HFFc6 (cell line): ENCODE data around the gene AKR7A3. TPM values are rescaled to one million over a fixed set of nuclear protein-coding genes. Genes with fewer than 3 reads are reported as not detected.

Experiments used
- DNase-seq: peaks from one replicate; pipeline ENCODE4 v3.0.0-alpha.2; 2018
- H3K27ac Mint-ChIP-seq: 2 replicates; pipeline ENCODE4 v1.8.0; 2020; ENCODE audit warnings: mild to moderate bottlenecking, mixed read lengths
- H3K27me3 Mint-ChIP-seq: 2 replicates; pipeline ENCODE4 v1.8.0; 2021; ENCODE audit warnings: mild to moderate bottlenecking, moderate library complexity, mixed read lengths; ENCODE audit not compliant: insufficient read depth
- H3K36me3 Mint-ChIP-seq: 2 replicates; pipeline ENCODE4 v1.8.0; 2021; ENCODE audit warnings: low read depth, mixed read lengths
- H3K4me1 Mint-ChIP-seq: 2 replicates; pipeline ENCODE4 v1.8.0; 2020; ENCODE audit warnings: low read depth, mixed read lengths
- H3K4me3 Mint-ChIP-seq: 2 replicates; pipeline ENCODE4 v1.8.0; 2020; ENCODE audit warnings: mild to moderate bottlenecking, moderate library complexity, mixed read lengths
- H3K9me3 Mint-ChIP-seq: 2 replicates; pipeline ENCODE4 v1.8.0; 2020; ENCODE audit warnings: mild to moderate bottlenecking, mixed read lengths
- total RNA-seq, 6 experiments: library from RNA; stranded (reverse); fragmentation: NEBNext Ultra II Directional; extraction: Animal tissue kit (Norgen Biotek cat#: 25700); gene quantifications; 2 replicates in 1 of 6; 3 replicates in 5 of 6; pipeline ENCODE4 v1.2.3, GENCODE V29; 2021
- TF ChIP-seq, protein P1 (sequence below): fragments of 200-600 bp; sonication (generic); IDR thresholded peaks from 2 replicates; pipeline ENCODE4 v1.5.0; 2021; ENCODE audit warnings: antibody characterized with exemption, mild to moderate bottlenecking

Gene AKR7A3
- total RNA-seq, 6 experiments from 2014 or later: 0.12 to 0.46 (median 0.27) TPM; not detected in 1

- peak overlapping the region; percentile 44 for H3K27ac Mint-ChIP-seq
- H3K4me1 Mint-ChIP-seq: peaks cover 57% of the 10 kb centered on the region
- DNase-seq: no peak
Measured at GRCh38 chr1:19312782-19313635, 24.4 kb upstream of the AKR7A3 start.

DNA sequence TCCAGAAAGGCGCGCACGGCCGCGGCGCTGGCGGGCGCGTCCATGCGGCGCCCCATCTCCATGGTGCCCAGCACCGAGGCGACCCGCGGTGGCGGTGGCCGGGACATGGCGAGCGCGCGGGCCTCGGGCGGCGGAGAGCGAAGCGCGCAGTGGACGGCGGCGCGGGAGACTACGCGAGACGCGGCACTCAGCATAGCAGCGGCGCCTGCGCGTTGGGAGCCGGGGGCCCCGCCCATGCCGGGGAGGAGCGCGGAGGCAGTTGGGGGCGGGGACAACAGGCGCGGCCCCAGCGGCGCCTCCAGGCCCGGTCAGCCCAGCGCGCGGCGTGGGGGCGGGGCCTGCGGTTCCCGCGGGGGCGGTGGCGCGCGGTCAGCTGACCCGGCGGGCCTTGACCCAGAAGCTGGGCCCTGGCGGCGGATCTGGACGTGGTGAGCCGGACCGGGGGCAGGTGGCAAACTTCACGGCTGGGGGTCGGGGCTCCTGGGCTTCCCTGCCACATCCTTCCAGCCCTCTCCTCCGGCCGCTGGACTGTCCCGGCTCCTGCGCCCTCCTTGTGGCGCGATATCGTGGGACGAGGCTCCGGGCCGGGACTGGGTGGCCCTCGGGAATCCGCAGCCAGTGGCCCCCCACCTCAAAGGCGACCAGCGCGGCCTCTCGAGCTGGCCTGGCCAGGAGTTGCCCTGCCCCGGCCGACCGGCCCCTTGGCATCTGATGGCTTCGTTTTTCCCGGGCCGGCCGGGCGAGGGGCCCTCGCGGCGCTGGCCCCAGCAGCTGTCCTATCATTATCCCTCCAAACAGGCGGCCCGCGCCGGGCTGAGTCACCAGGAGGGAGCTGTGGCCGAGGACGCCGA, 23.6 kb upstream of the AKR7A3 start, which contains the start of the genes AKR7A2 and SLC66A1:
TSS of gene AKR7A2 (minus strand) at position 214 of the 851 bp plus-strand sequence. CDS start at position 194, 20 bp downstream.
TSS of gene SLC66A1 (plus strand) at position 396 of the 851 bp plus-strand sequence. CDS start 5,352 bp downstream, outside the sequence.
- DNase-seq: peak; percentile 85
- Mint-ChIP-seq H3K36me3 (peaks cover 11% of the 10 kb centered on the region; the same call in 1 of the 2 replicates), H3K9me3 (no peaks in the 10 kb centered on the region), H3K4me1 (peaks cover 57% of the 10 kb centered on the region), H3K4me3 (peak within 1 kb of the TSS; percentile 91), H3K27ac (peak within 1 kb of the TSS; percentile 83), H3K27me3 (peaks cover 5% of the 10 kb centered on the region)
- TF ChIP-seq, protein P1, sequence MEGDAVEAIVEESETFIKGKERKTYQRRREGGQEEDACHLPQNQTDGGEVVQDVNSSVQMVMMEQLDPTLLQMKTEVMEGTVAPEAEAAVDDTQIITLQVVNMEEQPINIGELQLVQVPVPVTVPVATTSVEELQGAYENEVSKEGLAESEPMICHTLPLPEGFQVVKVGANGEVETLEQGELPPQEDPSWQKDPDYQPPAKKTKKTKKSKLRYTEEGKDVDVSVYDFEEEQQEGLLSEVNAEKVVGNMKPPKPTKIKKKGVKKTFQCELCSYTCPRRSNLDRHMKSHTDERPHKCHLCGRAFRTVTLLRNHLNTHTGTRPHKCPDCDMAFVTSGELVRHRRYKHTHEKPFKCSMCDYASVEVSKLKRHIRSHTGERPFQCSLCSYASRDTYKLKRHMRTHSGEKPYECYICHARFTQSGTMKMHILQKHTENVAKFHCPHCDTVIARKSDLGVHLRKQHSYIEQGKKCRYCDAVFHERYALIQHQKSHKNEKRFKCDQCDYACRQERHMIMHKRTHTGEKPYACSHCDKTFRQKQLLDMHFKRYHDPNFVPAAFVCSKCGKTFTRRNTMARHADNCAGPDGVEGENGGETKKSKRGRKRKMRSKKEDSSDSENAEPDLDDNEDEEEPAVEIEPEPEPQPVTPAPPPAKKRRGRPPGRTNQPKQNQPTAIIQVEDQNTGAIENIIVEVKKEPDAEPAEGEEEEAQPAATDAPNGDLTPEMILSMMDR: no peak

More at GRCh38 chr1:19312782-19313635, 24.4 kb upstream of the AKR7A3 start:
- H3K36me3 Mint-ChIP-seq: 0 out of 2 replicates have a peak, but pooled peaks cover 4% of the 10 kb centered on the region
- H3K9me3 Mint-ChIP-seq: no peaks in the 10 kb centered on the region
- peak overlapping the region; percentile 81 for H3K4me3 Mint-ChIP-seq
- TF ChIP-seq, protein P1: no peak
- H3K27me3 Mint-ChIP-seq: peaks cover 5% of the 10 kb centered on the region

- no peak for DNase-seq
- Mint-ChIP-seq H3K27ac (peak overlapping the region; percentile 83), H3K36me3 (peaks cover 11% of the 10 kb centered on the region; the same call in 1 of the 2 replicates), H3K4me1 (peaks cover 57% of the 10 kb centered on the region), H3K4me3 (peak overlapping the region; percentile 91), H3K27me3 (peaks cover 5% of the 10 kb centered on the region), H3K9me3 (no peaks in the 10 kb centered on the region)
- TF ChIP-seq, protein P1: no peak
Measured at GRCh38 chr1:19311503-19311930, 22.9 kb upstream of the AKR7A3 start.

GRCh38 chr1:19310720-19311502, 22.3 kb upstream of the AKR7A3 start:
- Mint-ChIP-seq H3K4me1 (peaks cover 52% of the 10 kb centered on the region), H3K36me3 (peaks cover 11% of the 10 kb centered on the region; the same call in 1 of the 2 replicates), H3K27me3 (peaks cover 3% of the 10 kb centered on the region), H3K9me3 (no peaks in the 10 kb centered on the region), H3K4me3 (peak overlapping the region; percentile 91), H3K27ac (peak overlapping the region; percentile 83)
- DNase-seq: peak; percentile 28
- TF ChIP-seq, protein P1: no peak
